PFSK-1 (cell line): ENCODE results near the gene YTHDF2.

Experiments
- POLR2AphosphoS5 ChIP-seq: IDR thresholded peaks from 2 replicates; pipeline ENCODE4 v1.6.1; 2012; ENCODE audit warnings: low read depth, mild to moderate bottlenecking, control low read depth, low read length, moderate library complexity
- REST ChIP-seq, 2 experiments: IDR thresholded peaks; 2 replicates each; pipeline versions ENCODE4 v1.6.1 to v1.8.0; 2011 to 2012; ENCODE audit warnings: low read depth in 2 of 2, low read length in 2 of 2, control low read depth in 1 of 2, inconsistent platforms in 1 of 2, mild to moderate bottlenecking in 1 of 2, moderate library complexity in 1 of 2; ENCODE audit not compliant: insufficient read depth in 1 of 2
- SIN3A ChIP-seq: IDR thresholded peaks from 2 replicates; pipeline ENCODE4 v1.6.1; 2012; ENCODE audit warnings: mild to moderate bottlenecking, low read length, moderate library complexity, borderline replicate concordance; ENCODE audit not compliant: insufficient read depth
- TAF1 ChIP-seq: IDR thresholded peaks from 2 replicates; pipeline ENCODE4 v1.6.1; 2012; ENCODE audit warnings: low read length, control low read depth, borderline replicate concordance; ENCODE audit not compliant: insufficient read depth

GRCh38 chr1:28819020-28819419 is 82.3 kb downstream of the YTHDF2 start:
- no peak for TF ChIP-seq REST (IDR thresholded peaks at IDR 0.05; ENCODE audit: insufficient read depth in 1 of 2, low read depth in 2 of 2, low read length in 2 of 2)
- TF ChIP-seq POLR2AphosphoS5: no peak
- TF ChIP-seq TAF1: no peak
- TF ChIP-seq SIN3A: no peak
